Natural killer cell treated with Interleukin-12 subunit alpha and Interleukin-12 subunit beta and Interleukin-15 and Interleukin-18, amount 100 ng/mL, for 72 hours (primary cell): ENCODE results near the gene R3HDM2. TPM values are rescaled to one million over a fixed set of nuclear protein-coding genes. Genes with fewer than 3 reads are reported as not detected.

Experiments
- ATAC-seq, 2 donors: fragments of 150-1000 bp; cut with Tn5 transposase in 1 of 2; sonication (Bioruptor Pico), chemical (Tn5 transposase) in 1 of 2; 2 replicates each; pipeline ENCODE4 v1.10.0; 2021
- DNase-seq: peaks from one replicate; pipeline ENCODE4 v3.0.0; 2022; ENCODE audit warnings: low spot score
- H3K27ac Mint-ChIP-seq, 2 donors: 1 replicate in 1 of 2; 2 replicates in 1 of 2; pipeline ENCODE4 v1.8.0; 2022; ENCODE audit warnings: mixed read lengths in 2 of 2, mild to moderate bottlenecking in 1 of 2, moderate library complexity in 1 of 2
- H3K27me3 Mint-ChIP-seq, 2 donors: 1 replicate in 1 of 2; 2 replicates in 1 of 2; pipeline ENCODE4 v1.8.0; 2022; ENCODE audit warnings: mixed read lengths in 2 of 2
- H3K36me3 Mint-ChIP-seq: one replicate; pipeline ENCODE4 v1.8.0; 2022; ENCODE audit warnings: mixed read lengths
- H3K4me1 Mint-ChIP-seq, 2 donors: 1 replicate in 1 of 2; 2 replicates in 1 of 2; pipeline ENCODE4 v1.8.0; 2022; ENCODE audit warnings: low read depth in 2 of 2, mixed read lengths in 2 of 2, mild to moderate bottlenecking in 1 of 2
- H3K4me3 Mint-ChIP-seq: one replicate; pipeline ENCODE4 v1.8.0; 2022; ENCODE audit warnings: mixed read lengths
- H3K9me3 Mint-ChIP-seq: 2 replicates; pipeline ENCODE4 v1.8.0; 2022; ENCODE audit warnings: mixed read lengths
- total RNA-seq, 2 donors: library from RNA; stranded (reverse); gene quantifications; one replicate each; pipeline ENCODE4 v1.2.3, GENCODE V29; 2022

Gene R3HDM2
- total RNA-seq, 2 donors from 2014 or later, result 55.4 to 57.2 TPM

GRCh38 chr12:57216014-57216911 is 214.6 kb downstream of the R3HDM2 start, which contains the start of gene NXPH4:
Gene NXPH4 (plus strand): TSS chr12:57216794. CDS start chr12:57216970, 176 bp downstream.
- H3K9me3 Mint-ChIP-seq, result no peaks in the 10 kb centered on the region
- H3K36me3 Mint-ChIP-seq, result no peaks in the 10 kb centered on the region
- peak within 1 kb of the TSS in 1 of 2 donors; percentile 17 for H3K27ac Mint-ChIP-seq
- peaks cover 58 to 71% of the 10 kb centered on the region in 2 donors for H3K27me3 Mint-ChIP-seq
- DNase-seq, result no peak
- peak within 1 kb of the TSS; percentile 86 for H3K4me3 Mint-ChIP-seq
- peak; percentile 25 to 48 for ATAC-seq
- H3K4me1 Mint-ChIP-seq, result peaks cover 44 to 48% of the 10 kb centered on the region in 2 donors

DNA sequence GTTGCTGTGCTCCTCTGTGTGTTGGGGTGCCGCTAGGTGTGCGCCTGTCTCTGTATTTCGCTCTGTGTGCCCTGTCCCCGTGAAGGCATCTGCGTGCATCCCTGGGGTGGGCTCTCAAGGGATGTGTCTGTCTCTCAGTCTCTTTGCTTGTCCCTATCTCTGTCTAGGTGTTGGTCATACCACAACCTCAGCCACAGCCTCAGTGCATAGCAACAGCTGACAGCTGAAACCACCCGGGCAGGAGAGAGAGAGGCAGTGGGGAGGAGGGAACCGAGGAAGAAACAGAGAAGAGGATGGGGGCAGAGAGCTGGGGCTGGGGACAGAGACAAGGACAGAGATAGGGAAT is 215.2 kb downstream of the R3HDM2 start:
- H3K9me3 Mint-ChIP-seq, result no peaks in the 10 kb centered on the region

DNA sequence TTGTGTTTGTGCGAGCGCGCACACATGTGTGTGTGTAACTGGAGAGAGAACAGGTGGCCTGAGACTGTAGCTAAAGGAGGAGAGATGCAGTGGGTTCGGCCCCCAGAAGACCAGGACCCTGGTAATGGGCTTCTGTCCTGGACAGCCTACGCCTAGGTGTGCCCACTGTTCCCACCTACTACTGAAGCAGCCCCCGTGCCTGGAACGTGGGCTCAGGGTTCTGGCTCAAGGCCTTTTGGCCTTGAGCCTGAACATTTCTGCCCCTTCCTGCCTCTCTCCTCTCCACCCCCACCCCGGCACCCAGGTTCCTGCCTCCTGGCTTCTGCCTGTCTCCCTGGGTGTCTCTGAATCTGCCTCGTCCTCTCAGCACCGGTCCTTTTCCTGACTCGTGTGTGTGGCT is 215.8 kb downstream of the R3HDM2 start:
- H3K4me1 Mint-ChIP-seq, result peaks cover 37 to 41% of the 10 kb centered on the region in 2 donors
- ATAC-seq, result no peak
- no peaks in the 10 kb centered on the region for H3K36me3 Mint-ChIP-seq

More for the DNA sequence above, 215.2 kb downstream of the R3HDM2 start:
- Mint-ChIP-seq H3K27ac (peak overlapping the region in 1 of 2 donors; percentile 17), H3K36me3 (no peaks in the 10 kb centered on the region), H3K27me3 (peaks cover 54 to 65% of the 10 kb centered on the region in 2 donors), H3K4me3 (peak overlapping the region; percentile 63), H3K4me1 (peaks cover 39 to 43% of the 10 kb centered on the region in 2 donors)
- DNase-seq, result no peak
- ATAC-seq, result peak; percentile 26 to 62

GRCh38 chr12:57214398-57214781 is 216.5 kb downstream of the R3HDM2 start:
- Mint-ChIP-seq H3K4me3 (no peak overlapping the region), H3K4me1 (peaks cover 37% of the 10 kb centered on the region in 2 donors), H3K27me3 (peaks cover 49 to 53% of the 10 kb centered on the region in 2 donors), H3K9me3 (no peaks in the 10 kb centered on the region), H3K27ac (no peak overlapping the region), H3K36me3 (no peaks in the 10 kb centered on the region)
- ATAC-seq (peak; percentile 49 to 65), DNase-seq (no peak)

More for the DNA sequence above, 215.8 kb downstream of the R3HDM2 start:
- Mint-ChIP-seq H3K4me3 (peak overlapping the region; percentile 63), H3K9me3 (no peaks in the 10 kb centered on the region), H3K27me3 (peaks cover 53 to 59% of the 10 kb centered on the region in 2 donors), H3K27ac (peak overlapping the region in 1 of 2 donors; percentile 17)
- no peak for DNase-seq

- H3K9me3 Mint-ChIP-seq, result no peaks in the 10 kb centered on the region
- H3K4me3 Mint-ChIP-seq, result no peak overlapping the region
- DNase-seq (no peak), ATAC-seq (no peak)
- peaks cover 37% of the 10 kb centered on the region in 2 donors for H3K4me1 Mint-ChIP-seq
- H3K36me3 Mint-ChIP-seq, result no peaks in the 10 kb centered on the region
- no peak overlapping the region for H3K27ac Mint-ChIP-seq
- H3K27me3 Mint-ChIP-seq, result peaks cover 45 to 47% of the 10 kb centered on the region in 2 donors
Measured at GRCh38 chr12:57213763-57214397, 217.0 kb downstream of the R3HDM2 start.

GRCh38 chr12:57213058-57213715 is 217.7 kb downstream of the R3HDM2 start:
- Mint-ChIP-seq H3K4me3 (no peak overlapping the region), H3K9me3 (no peaks in the 10 kb centered on the region), H3K27me3 (peaks cover 38 to 41% of the 10 kb centered on the region in 2 donors), H3K36me3 (no peaks in the 10 kb centered on the region), H3K27ac (no peak overlapping the region), H3K4me1 (peaks cover 32 to 33% of the 10 kb centered on the region in 2 donors)
- DNase-seq (peak; percentile 84), ATAC-seq (peak; percentile 64 to 84)

- DNase-seq, result no peak
Measured at GRCh38 chr12:57212701-57213057, 218.2 kb downstream of the R3HDM2 start.

GRCh38 chr12:57211791-57212700 is 218.8 kb downstream of the R3HDM2 start:
- Mint-ChIP-seq H3K4me1 (peaks cover 26 to 28% of the 10 kb centered on the region in 2 donors), H3K4me3 (no peak overlapping the region), H3K9me3 (no peaks in the 10 kb centered on the region), H3K27ac (no peak overlapping the region), H3K36me3 (no peaks in the 10 kb centered on the region), H3K27me3 (peaks cover 29 to 30% of the 10 kb centered on the region in 2 donors)
- no peak for DNase-seq
- ATAC-seq, result no peak

More at GRCh38 chr12:57212701-57213057, 218.2 kb downstream of the R3HDM2 start:
- Mint-ChIP-seq H3K4me1 (peaks cover 32 to 33% of the 10 kb centered on the region in 2 donors), H3K4me3 (no peak overlapping the region), H3K36me3 (no peaks in the 10 kb centered on the region), H3K27ac (no peak overlapping the region), H3K27me3 (peaks cover 34 to 35% of the 10 kb centered on the region in 2 donors), H3K9me3 (no peaks in the 10 kb centered on the region)
- no peak for ATAC-seq

GRCh38 chr12:57210926-57211692 is 219.7 kb downstream of the R3HDM2 start:
- DNase-seq, result no peak
- Mint-ChIP-seq H3K4me1 (peaks cover 26 to 28% of the 10 kb centered on the region in 2 donors), H3K36me3 (no peaks in the 10 kb centered on the region), H3K4me3 (no peak overlapping the region), H3K27me3 (peaks cover 28 to 30% of the 10 kb centered on the region in 2 donors), H3K9me3 (no peaks in the 10 kb centered on the region), H3K27ac (no peak overlapping the region)
- ATAC-seq, result no peak

DNA sequence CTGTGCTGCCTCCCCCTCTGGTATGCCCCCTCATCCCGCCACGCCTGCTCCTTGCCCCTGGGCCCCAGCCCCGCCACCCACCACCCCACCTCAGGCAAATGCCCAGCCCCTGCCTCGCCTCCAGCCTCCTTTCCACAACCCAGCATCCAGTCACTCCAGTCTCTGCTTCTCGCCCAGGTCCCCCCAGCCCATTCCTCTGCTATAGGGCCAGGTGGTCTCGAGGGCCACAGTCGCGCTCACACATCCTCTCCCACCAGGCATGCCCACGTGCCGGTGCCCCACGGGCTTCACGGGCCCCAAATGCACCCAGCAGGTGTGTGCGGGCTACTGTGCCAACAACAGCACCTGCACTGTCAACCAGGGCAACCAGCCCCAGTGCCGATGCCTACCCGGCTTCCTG is 220.4 kb downstream of the R3HDM2 start:
- no peak for ATAC-seq
- H3K4me1 Mint-ChIP-seq, result peaks cover 20 to 22% of the 10 kb centered on the region in 2 donors
- H3K36me3 Mint-ChIP-seq, result no peaks in the 10 kb centered on the region
- no peaks in the 10 kb centered on the region for H3K9me3 Mint-ChIP-seq
- H3K27ac Mint-ChIP-seq, result no peak overlapping the region
- no peak for DNase-seq
- H3K27me3 Mint-ChIP-seq, result peaks cover 22 to 24% of the 10 kb centered on the region in 2 donors
- no peak overlapping the region for H3K4me3 Mint-ChIP-seq

GRCh38 chr12:57209916-57210315 is 220.9 kb downstream of the R3HDM2 start:
- DNase-seq (no peak), ATAC-seq (no peak)
- no peak overlapping the region for H3K4me3 Mint-ChIP-seq
- no peaks in the 10 kb centered on the region for H3K9me3 Mint-ChIP-seq
- no peak overlapping the region for H3K27ac Mint-ChIP-seq
- H3K27me3 Mint-ChIP-seq, result peaks cover 17 to 20% of the 10 kb centered on the region in 2 donors
- H3K4me1 Mint-ChIP-seq, result peaks cover 16 to 17% of the 10 kb centered on the region in 2 donors
- H3K36me3 Mint-ChIP-seq, result no peaks in the 10 kb centered on the region

DNA sequence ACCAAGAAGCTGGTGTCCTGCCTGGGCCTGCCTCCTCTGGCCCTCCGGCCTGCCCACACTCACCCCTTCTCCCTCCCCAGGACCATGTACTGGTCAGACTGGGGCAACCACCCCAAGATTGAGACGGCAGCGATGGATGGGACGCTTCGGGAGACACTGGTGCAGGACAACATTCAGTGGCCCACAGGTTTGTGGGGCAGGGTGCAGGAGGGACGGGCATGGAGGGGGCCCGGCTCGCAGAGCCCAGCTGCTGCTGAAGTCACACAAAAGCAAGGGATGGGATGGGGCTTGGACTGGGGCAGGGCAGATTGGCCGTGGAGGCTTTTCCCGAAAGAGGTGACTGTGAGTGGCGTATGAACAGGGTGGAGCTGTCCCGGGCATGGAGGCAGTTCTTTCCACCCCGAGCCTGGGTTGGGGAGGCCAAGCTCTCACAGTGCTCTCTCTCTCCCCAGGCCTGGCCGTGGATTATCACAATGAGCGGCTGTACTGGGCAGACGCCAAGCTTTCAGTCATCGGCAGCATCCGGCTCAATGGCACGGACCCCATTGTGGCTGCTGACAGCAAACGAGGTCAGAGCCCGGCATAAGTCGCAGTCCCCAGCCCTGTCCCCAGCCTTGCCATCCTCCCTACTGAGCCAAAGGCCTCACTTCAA is 222.1 kb downstream of the R3HDM2 start:
- ATAC-seq (no peak), DNase-seq (no peak)
- no peak overlapping the region for H3K4me3 Mint-ChIP-seq
- H3K4me1 Mint-ChIP-seq, result peaks cover 6% of the 10 kb centered on the region in 2 donors
- H3K27ac Mint-ChIP-seq, result no peak overlapping the region
- no peaks in the 10 kb centered on the region for H3K9me3 Mint-ChIP-seq
- H3K27me3 Mint-ChIP-seq, result peaks cover 5 to 9% of the 10 kb centered on the region in 2 donors
- H3K36me3 Mint-ChIP-seq, result no peaks in the 10 kb centered on the region
